GM23338 (cell line): ENCODE data around the gene TBX3. TPM values are rescaled to one million over a fixed set of nuclear protein-coding genes. Genes with fewer than 3 reads are reported as not detected.

ENCODE experiments used
- ATAC-seq: fragments of 200-7000 bp; cut with Tn5 transposase; 3 replicates; pipeline ENCODE4 v1.9.1; 2020
- DNase-seq: peaks from one replicate; pipeline ENCODE4 v3.0.0-alpha.2; 2015; ENCODE audit warnings: low spot score
- H2AFZ ChIP-seq: fragments of 200-600 bp; sonication (generic); 2 replicates; pipeline ENCODE4 v1.8.0; 2016; ENCODE audit warnings: antibody characterized with exemption, mild to moderate bottlenecking, moderate library complexity
- H3F3A ChIP-seq: fragments of 200-600 bp; sonication (generic); replicated peaks from 2 replicates; pipeline ENCODE4 v1.8.0; 2017; ENCODE audit warnings: antibody characterized with exemption, mixed run types, low read depth
- H3K27ac ChIP-seq: fragments of 200-600 bp; sonication (generic); 2 replicates; pipeline ENCODE4 v1.6.1; 2016; ENCODE audit warnings: low read depth
- H3K27me3 ChIP-seq: fragments of 200-600 bp; sonication (generic); 2 replicates; pipeline ENCODE4 v1.8.0; 2016; ENCODE audit warnings: mild to moderate bottlenecking, mixed run types, moderate library complexity; ENCODE audit not compliant: insufficient read depth
- H3K36me3 ChIP-seq: fragments of 200-600 bp; sonication (generic); 2 replicates; pipeline ENCODE4 v1.8.0; 2016; ENCODE audit warnings: mild to moderate bottlenecking; ENCODE audit not compliant: insufficient read depth
- H3K4me1 ChIP-seq: fragments of 200-600 bp; sonication (generic); 2 replicates; pipeline ENCODE4 v1.8.0; 2016; ENCODE audit warnings: mild to moderate bottlenecking, moderate library complexity; ENCODE audit not compliant: insufficient read depth
- H3K4me2 ChIP-seq: fragments of 200-600 bp; sonication (generic); 2 replicates; pipeline ENCODE4 v1.7.1; 2017; ENCODE audit warnings: mixed run types
- H3K4me3 ChIP-seq: fragments of 200-600 bp; sonication (generic); 2 replicates; pipeline ENCODE4 v1.6.1; 2016; ENCODE audit warnings: mixed run types
- H3K79me2 ChIP-seq: fragments of 200-600 bp; sonication (generic); replicated peaks from 2 replicates; pipeline ENCODE4 v1.8.0; 2017; ENCODE audit warnings: mild to moderate bottlenecking; ENCODE audit not compliant: insufficient read depth
- H3K9me2 ChIP-seq: fragments of 200-600 bp; sonication (generic); 2 replicates; pipeline ENCODE4 v1.8.0; 2017; ENCODE audit not compliant: insufficient read depth
- H4K20me1 ChIP-seq: fragments of 200-600 bp; sonication (generic); replicated peaks from 2 replicates; pipeline ENCODE4 v1.8.0; 2017; ENCODE audit warnings: mild to moderate bottlenecking; ENCODE audit not compliant: insufficient read depth
- H3K27ac Mint-ChIP-seq: 2 replicates; pipeline ENCODE4 v1.8.0; 2020; ENCODE audit warnings: inconsistent platforms, mild to moderate bottlenecking, moderate library complexity, mixed read lengths
- H3K27me3 Mint-ChIP-seq: 3 replicates; pipeline ENCODE4 v1.8.0; 2022; ENCODE audit warnings: low read depth, mild to moderate bottlenecking, moderate library complexity, mixed read lengths, inconsistent platforms; ENCODE audit not compliant: insufficient read depth, poor library complexity
- H3K36me3 Mint-ChIP-seq: 3 replicates; pipeline ENCODE4 v1.8.0; 2021; ENCODE audit warnings: low read depth, mild to moderate bottlenecking, inconsistent platforms, moderate library complexity, mixed read lengths
- H3K4me1 Mint-ChIP-seq: 3 replicates; pipeline ENCODE4 v1.8.0; 2020; ENCODE audit warnings: mild to moderate bottlenecking, inconsistent platforms, mixed read lengths
- H3K4me3 Mint-ChIP-seq: 3 replicates; pipeline ENCODE4 v1.8.0; 2021; ENCODE audit warnings: moderate library complexity, mild to moderate bottlenecking, inconsistent platforms, mixed read lengths
- H3K9me3 Mint-ChIP-seq: 3 replicates; pipeline ENCODE4 v1.8.0; 2020; ENCODE audit warnings: moderate library complexity, mild to moderate bottlenecking, inconsistent platforms, mixed read lengths
- CREB1 ChIP-seq: fragments of 250-450 bp; sonication (Bioruptor Pico); IDR thresholded peaks from 2 replicates; pipeline ENCODE4 v1.5.0; 2020; ENCODE audit warnings: low read depth, mild to moderate bottlenecking, moderate library complexity
- EZH2 ChIP-seq: fragments of 200-600 bp; sonication (generic); IDR thresholded peaks from one replicate; pipeline ENCODE4 v1.8.0; 2017; ENCODE audit warnings: antibody characterized with exemption, mild to moderate bottlenecking, low read depth; ENCODE audit not compliant: unreplicated experiment
- EZH2phosphoT487 ChIP-seq: fragments of 200-600 bp; sonication (generic); IDR thresholded peaks from one replicate; pipeline ENCODE4 v1.8.1; 2018; ENCODE audit warnings: antibody characterized with exemption; ENCODE audit not compliant: unreplicated experiment
- JUNB ChIP-seq: IDR thresholded peaks from one replicate; pipeline ENCODE4 v1.6.1; 2016; ENCODE audit warnings: antibody characterized with exemption; ENCODE audit not compliant: unreplicated experiment
- NANOG ChIP-seq: IDR thresholded peaks from 2 replicates; pipeline ENCODE4 v1.6.1; 2016; ENCODE audit warnings: antibody characterized with exemption, borderline replicate concordance
- STAT1 ChIP-seq: IDR thresholded peaks from one replicate; pipeline ENCODE4 v1.6.1; 2016; ENCODE audit warnings: antibody characterized with exemption; ENCODE audit not compliant: unreplicated experiment
- ZNF114 ChIP-seq: fragments of 250-450 bp; sonication (Bioruptor Pico); IDR thresholded peaks from 2 replicates; pipeline ENCODE4 v1.5.0; 2020; ENCODE audit warnings: mild to moderate bottlenecking, moderate library complexity
- ZNF331 ChIP-seq: fragments of 250-450 bp; sonication (Bioruptor Pico); IDR thresholded peaks from 2 replicates; pipeline ENCODE4 v1.5.0; 2020; ENCODE audit warnings: low read depth, mild to moderate bottlenecking, moderate library complexity
- polyA plus RNA-seq: library from polyadenylated mRNA; unstranded; fragments of >200 nt; fragmentation: Nextera tagmentation; extraction: Ambion mirVana; gene quantifications from 2 replicates; pipeline ENCODE4 v1.2.1, GENCODE V29; 2016
- total RNA-seq: library from RNA; depleted of rRNA; stranded (reverse); fragments of >200 nt; shearing (Covaris generic); gene quantifications from 2 replicates; pipeline ENCODE4 v1.2.3, GENCODE V29; 2014
- TF ChIP-seq, protein P1 (sequence below): IDR thresholded peaks from 2 replicates; pipeline ENCODE4 v1.6.1; 2016; ENCODE audit warnings: antibody characterized with exemption
- TF ChIP-seq, protein P2 (sequence below), 2 experiments: fragments of 200-600 bp in 1 of 2; sonication (generic) in 1 of 2; conservative IDR thresholded peaks; 2 replicates each; pipeline versions ENCODE4 v1.5.1 to v1.6.1; 2016 to 2017; ENCODE audit warnings: antibody characterized with exemption in 2 of 2, low read depth in 2 of 2, mild to moderate bottlenecking in 2 of 2, moderate library complexity in 1 of 2

Gene TBX3
- total and polyA plus RNA-seq, 2 experiments from 2014 or later: 0.18 to 0.24 TPM

DNA sequence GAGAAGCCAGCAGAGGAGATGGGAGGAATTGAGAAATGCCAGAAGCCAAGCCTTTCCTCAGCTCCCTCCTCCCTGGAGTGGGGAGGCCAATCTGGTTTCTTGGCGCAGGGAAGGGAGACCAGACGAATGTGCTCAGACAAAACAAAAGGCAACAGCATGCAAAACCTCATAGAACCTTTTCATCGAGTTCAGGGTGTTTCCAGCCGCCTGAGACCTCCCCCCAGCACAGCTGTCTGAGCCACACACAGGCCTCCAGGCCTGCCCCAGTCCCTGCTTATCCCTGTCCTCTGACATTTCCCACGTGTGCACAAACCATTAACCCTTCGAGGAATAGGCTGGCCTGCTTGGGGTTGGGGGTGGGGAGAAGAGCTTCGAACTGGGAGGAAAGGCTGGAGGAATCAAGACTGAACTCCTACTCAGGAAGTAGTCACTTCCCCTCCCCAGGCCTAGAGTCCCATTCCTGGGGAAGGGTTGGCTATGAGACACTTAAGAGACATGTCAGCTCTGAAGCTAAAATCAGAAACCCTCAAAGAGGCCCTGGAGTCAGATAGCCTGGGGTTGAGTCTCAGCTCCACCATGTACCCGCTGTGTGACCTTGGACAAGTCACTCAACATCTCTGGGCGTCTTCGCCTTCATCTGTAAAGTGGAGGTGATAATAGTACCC lies 10.7 kb downstream of the TBX3 start:
- DNase-seq: peak; percentile 78
- H3K4me3 Mint-ChIP-seq: peak overlapping the region; percentile 61; the same call in 2 of the 3 replicates
- no peak for TF ChIP-seq STAT1
- no peak for TF ChIP-seq JUNB
- TF ChIP-seq NANOG: no peak
- TF ChIP-seq EZH2phosphoT487: no peak
- TF ChIP-seq ZNF331 (CRISPR knock-in tag): no peak
- no peak for TF ChIP-seq ZNF114
- TF ChIP-seq, protein P1, sequence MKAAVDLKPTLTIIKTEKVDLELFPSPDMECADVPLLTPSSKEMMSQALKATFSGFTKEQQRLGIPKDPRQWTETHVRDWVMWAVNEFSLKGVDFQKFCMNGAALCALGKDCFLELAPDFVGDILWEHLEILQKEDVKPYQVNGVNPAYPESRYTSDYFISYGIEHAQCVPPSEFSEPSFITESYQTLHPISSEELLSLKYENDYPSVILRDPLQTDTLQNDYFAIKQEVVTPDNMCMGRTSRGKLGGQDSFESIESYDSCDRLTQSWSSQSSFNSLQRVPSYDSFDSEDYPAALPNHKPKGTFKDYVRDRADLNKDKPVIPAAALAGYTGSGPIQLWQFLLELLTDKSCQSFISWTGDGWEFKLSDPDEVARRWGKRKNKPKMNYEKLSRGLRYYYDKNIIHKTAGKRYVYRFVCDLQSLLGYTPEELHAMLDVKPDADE: no peak
- TF ChIP-seq CREB1 (CRISPR knock-in tag): no peak
- no peak overlapping the region for H3K27ac Mint-ChIP-seq
- no peaks in the 10 kb centered on the region for H3K36me3 Mint-ChIP-seq
- Histone ChIP-seq H3K79me2 (no peaks in the 10 kb centered on the region), H3K4me1 (peaks cover 80% of the 10 kb centered on the region), H3F3A (peaks cover 38% of the 10 kb centered on the region), H2AFZ (no peak overlapping the region), H3K9me2 (no peaks in the 10 kb centered on the region), H3K4me2 (peak overlapping the region; percentile 85), H3K36me3 (no peaks in the 10 kb centered on the region), H3K27ac (no peak overlapping the region), H4K20me1 (peaks cover 12% of the 10 kb centered on the region; the same call in 1 of the 2 replicates), H3K4me3 (no peak overlapping the region), H3K27me3 (peaks cover 97% of the 10 kb centered on the region)
- H3K27me3 Mint-ChIP-seq: peaks cover 94% of the 10 kb centered on the region
- H3K4me1 Mint-ChIP-seq: peaks cover 65% of the 10 kb centered on the region
- peak; percentile 11 for ATAC-seq
- H3K9me3 Mint-ChIP-seq: no peaks in the 10 kb centered on the region

DNA sequence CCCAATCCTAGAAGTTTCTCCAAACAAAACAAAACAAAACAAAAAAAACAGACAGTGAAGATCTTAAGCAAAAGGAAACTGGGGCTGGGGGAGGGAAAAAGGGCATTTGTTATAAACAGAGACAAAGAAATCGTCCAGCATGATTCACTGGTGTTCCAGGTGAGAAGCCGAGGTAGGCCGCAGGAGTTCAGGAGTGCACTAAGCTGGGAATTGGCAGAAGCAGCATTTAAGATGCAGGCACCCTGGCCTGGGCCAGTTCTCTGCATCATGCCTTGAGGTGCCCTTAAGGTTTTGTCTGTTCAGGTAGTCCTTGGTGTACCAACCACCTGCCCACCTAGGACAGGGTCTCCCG lies 11.2 kb downstream of the TBX3 start:
- TF ChIP-seq JUNB (no peak), EZH2 (peak; percentile 66)
- TF ChIP-seq, protein P2, sequence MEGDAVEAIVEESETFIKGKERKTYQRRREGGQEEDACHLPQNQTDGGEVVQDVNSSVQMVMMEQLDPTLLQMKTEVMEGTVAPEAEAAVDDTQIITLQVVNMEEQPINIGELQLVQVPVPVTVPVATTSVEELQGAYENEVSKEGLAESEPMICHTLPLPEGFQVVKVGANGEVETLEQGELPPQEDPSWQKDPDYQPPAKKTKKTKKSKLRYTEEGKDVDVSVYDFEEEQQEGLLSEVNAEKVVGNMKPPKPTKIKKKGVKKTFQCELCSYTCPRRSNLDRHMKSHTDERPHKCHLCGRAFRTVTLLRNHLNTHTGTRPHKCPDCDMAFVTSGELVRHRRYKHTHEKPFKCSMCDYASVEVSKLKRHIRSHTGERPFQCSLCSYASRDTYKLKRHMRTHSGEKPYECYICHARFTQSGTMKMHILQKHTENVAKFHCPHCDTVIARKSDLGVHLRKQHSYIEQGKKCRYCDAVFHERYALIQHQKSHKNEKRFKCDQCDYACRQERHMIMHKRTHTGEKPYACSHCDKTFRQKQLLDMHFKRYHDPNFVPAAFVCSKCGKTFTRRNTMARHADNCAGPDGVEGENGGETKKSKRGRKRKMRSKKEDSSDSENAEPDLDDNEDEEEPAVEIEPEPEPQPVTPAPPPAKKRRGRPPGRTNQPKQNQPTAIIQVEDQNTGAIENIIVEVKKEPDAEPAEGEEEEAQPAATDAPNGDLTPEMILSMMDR (conservative IDR thresholded peaks at IDR 0.05; ENCODE audit: low read depth in 2 of 2): no peak
- peaks cover 70% of the 10 kb centered on the region for H3K4me1 Mint-ChIP-seq
- peak; percentile 50 for DNase-seq
- H3K27me3 ChIP-seq: peaks cover 97% of the 10 kb centered on the region
- H3K4me2 ChIP-seq: peak overlapping the region; percentile 85; the same call in 1 of the 2 replicates
- peaks cover 39% of the 10 kb centered on the region for H3F3A ChIP-seq
- H3K4me3 Mint-ChIP-seq: peak overlapping the region; percentile 11; the same call in 1 of the 3 replicates
- H3K79me2 ChIP-seq: no peaks in the 10 kb centered on the region
- no peak for ATAC-seq
- H3K4me3 ChIP-seq: no peak overlapping the region
- H3K9me2 ChIP-seq: no peaks in the 10 kb centered on the region
- H3K36me3 ChIP-seq: no peaks in the 10 kb centered on the region
- H3K9me3 Mint-ChIP-seq: no peaks in the 10 kb centered on the region
- no peak overlapping the region for H3K27ac ChIP-seq
- no peak overlapping the region for H3K27ac Mint-ChIP-seq
- H3K4me1 ChIP-seq: peaks cover 76% of the 10 kb centered on the region
- peaks cover 12% of the 10 kb centered on the region; the same call in 1 of the 2 replicates for H4K20me1 ChIP-seq
- H2AFZ ChIP-seq: no peak overlapping the region
- H3K36me3 Mint-ChIP-seq: no peaks in the 10 kb centered on the region
- peaks cover 94% of the 10 kb centered on the region for H3K27me3 Mint-ChIP-seq
